Pancreas (tissue), 10 donors: ENCODE data around the gene SCD5. TPM values are rescaled to one million over a fixed set of nuclear protein-coding genes. Genes with fewer than 3 reads are reported as not detected.

Source experiments
- ATAC-seq, 4 donors: fragments of 200-7000 bp; cut with Tn5 transposase; one replicate each; pipeline versions ENCODE4 v1.8.0 to v1.9.1; 2020; ENCODE audit warnings: mild to moderate bottlenecking in 4 of 4, moderate library complexity in 4 of 4
- DNase-seq, 6 donors: peaks; one replicate each; pipeline ENCODE4 v3.0.0-alpha.2; 2020
- FAIRE-seq: peaks from 2 replicates; lab custom pipeline; 2012; peaks lifted over from hg19 to GRCh38; lab: Jason Lieb, UNC
- H3K27ac ChIP-seq, 4 donors: fragments of 200-600 bp; sonication (generic); 1 replicate in 3 of 4; 2 replicates in 1 of 4; pipeline versions ENCODE4 v1.5.0 to v1.8.0; 2020
- H3K27me3 ChIP-seq, 4 donors: fragments of 200-600 bp; one replicate each; pipeline ENCODE4 v1.8.0; 2021
- H3K36me3 ChIP-seq, 3 donors: fragments of 200-600 bp; sonication (generic) in 1 of 3; one replicate each; pipeline versions ENCODE4 v1.5.0 to v1.8.0; 2020 to 2021
- H3K4me1 ChIP-seq, 3 donors: fragments of 200-600 bp; one replicate each; pipeline ENCODE4 v1.8.0; 2021
- H3K4me3 ChIP-seq, 4 donors: fragments of 200-600 bp; sonication (generic) in 2 of 4; one replicate each; pipeline versions ENCODE4 v1.5.0 to v1.8.0; 2020 to 2021
- H3K9me3 ChIP-seq, 4 donors: fragments of 200-600 bp; one replicate each; pipeline ENCODE4 v1.8.0; 2021
- WGBS, 2 donors: extraction: QIAGEN DNeasy Blood & Tissue Kit; methylation state at CpG; one replicate each; pipeline ENCODE4 v1.1.7; 2013; 5-methylcytosine and 5-hydroxymethylcytosine counted together
- intact Hi-C, 3 donors: fragments of 100-400 bp; cut with DNase I; formaldehyde crosslinking; loops; one replicate each; pipeline versions ENCODE4 v1.11.1 to v1.14.2; 2022
- polyA plus RNA-seq, 2 donors: library from polyadenylated mRNA; stranded (reverse); fragments of 200-250 nt; gene quantifications; one replicate each; pipeline ENCODE4 v1.2.3, GENCODE V29; 2013
- total RNA-seq, 6 donors: library from RNA; stranded (reverse); fragmentation: NEBNext Ultra II Directional in 4 of 6; extraction: Animal tissue kit (Norgen Biotek cat#: 25700) in 4 of 6; gene quantifications; one replicate each; pipeline versions ENCODE4 v1.2.1 to v1.2.4, GENCODE V29; 2021 to 2023
- TF ChIP-seq, protein P1 (sequence below), 4 donors: fragments of 200-600 bp; sonication (generic) in 3 of 4; IDR thresholded peaks; one replicate each; pipeline versions ENCODE4 v1.5.0 to v1.8.0; 2021; ENCODE audit warnings: antibody characterized with exemption in 4 of 4
- donor health status: healthy with polysubstance abuse.
- donor health status: DM: no; HTN: no; CAD: no; lungs with moderate emphysema.
- donor health status: DM: no; HTN: no; CAD: no.
- donor health status: control.
- donor health status: control.
- donor health status: Bipolar disorder and iron deficiency.
- donor health status: DM: yes; HTN: yes; CAD: no.
- donor health status: DM: no; HTN: no; CAD: no.
- donor health status: DM: no; HTN: no; CAD: no.
- donor health status: DM: yes; HTN: yes; CAD: no.

Gene SCD5
- total and polyA plus RNA-seq, 8 donors: 19.1 to 58.3 (median 31.3) TPM

DNA sequence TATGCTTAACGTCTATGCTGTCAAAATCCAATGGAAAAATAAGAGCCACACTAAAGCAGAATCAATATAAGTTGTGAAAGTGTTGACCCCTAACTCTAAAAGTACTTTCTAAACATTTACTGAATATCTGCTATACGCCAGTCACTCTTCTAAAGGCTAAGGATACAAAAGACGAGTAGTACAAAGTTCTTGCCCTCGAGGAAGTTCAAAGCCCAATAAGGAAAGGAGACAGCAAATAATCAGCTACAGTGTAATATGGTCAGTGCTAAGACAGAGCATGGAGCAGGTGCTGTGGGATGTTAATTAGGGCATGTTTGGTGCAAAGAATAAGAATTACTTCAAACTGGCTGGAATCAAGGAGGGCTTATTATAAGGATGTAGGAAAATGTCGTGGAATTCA lies 205.2 kb downstream of the SCD5 start:
- H3K27me3 ChIP-seq: no peaks in the 10 kb centered on the region
- H3K9me3 ChIP-seq: no peaks in the 10 kb centered on the region
- no peak overlapping the region for H3K27ac ChIP-seq
- H3K4me1 ChIP-seq: no peaks in the 10 kb centered on the region
- H3K36me3 ChIP-seq: no peaks in the 10 kb centered on the region
- no peak overlapping the region for H3K4me3 ChIP-seq
- ATAC-seq (no peak), DNase-seq (no peak), FAIRE-seq (no peak)
- TF ChIP-seq, protein P1, sequence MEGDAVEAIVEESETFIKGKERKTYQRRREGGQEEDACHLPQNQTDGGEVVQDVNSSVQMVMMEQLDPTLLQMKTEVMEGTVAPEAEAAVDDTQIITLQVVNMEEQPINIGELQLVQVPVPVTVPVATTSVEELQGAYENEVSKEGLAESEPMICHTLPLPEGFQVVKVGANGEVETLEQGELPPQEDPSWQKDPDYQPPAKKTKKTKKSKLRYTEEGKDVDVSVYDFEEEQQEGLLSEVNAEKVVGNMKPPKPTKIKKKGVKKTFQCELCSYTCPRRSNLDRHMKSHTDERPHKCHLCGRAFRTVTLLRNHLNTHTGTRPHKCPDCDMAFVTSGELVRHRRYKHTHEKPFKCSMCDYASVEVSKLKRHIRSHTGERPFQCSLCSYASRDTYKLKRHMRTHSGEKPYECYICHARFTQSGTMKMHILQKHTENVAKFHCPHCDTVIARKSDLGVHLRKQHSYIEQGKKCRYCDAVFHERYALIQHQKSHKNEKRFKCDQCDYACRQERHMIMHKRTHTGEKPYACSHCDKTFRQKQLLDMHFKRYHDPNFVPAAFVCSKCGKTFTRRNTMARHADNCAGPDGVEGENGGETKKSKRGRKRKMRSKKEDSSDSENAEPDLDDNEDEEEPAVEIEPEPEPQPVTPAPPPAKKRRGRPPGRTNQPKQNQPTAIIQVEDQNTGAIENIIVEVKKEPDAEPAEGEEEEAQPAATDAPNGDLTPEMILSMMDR (IDR thresholded peaks at IDR 0.05): no peak
- WGBS, 2 donors: 58 to 64% methylated on average over 5 of the region's 5 CpGs
- intact Hi-C loops: no loop called here

DNA sequence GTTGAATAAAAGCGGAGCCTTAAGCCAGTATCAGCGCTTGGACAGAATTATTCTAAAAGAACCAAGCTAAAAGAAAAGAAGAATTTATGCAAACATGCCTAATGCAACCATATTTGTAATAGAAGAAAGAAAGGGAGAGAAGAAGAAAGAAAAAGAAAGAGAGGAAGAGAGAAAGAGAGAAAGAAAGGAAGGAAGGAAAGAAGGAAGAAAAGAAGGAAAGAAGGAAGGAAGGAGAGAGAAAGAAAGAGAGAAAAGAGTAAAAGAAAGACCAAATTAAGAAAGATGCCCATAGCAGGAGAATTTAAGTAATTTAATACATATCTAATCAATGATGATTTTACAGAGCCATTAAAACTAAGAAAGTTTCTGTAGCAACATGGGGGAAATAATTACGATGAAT lies 206.0 kb downstream of the SCD5 start:
- no peaks in the 10 kb centered on the region for H3K9me3 ChIP-seq
- no peak overlapping the region for H3K4me3 ChIP-seq
- no peaks in the 10 kb centered on the region for H3K27me3 ChIP-seq
- intact Hi-C loops: no loop called here
- TF ChIP-seq, protein P1 (IDR thresholded peaks at IDR 0.05): no peak
- H3K36me3 ChIP-seq: no peaks in the 10 kb centered on the region
- no peak for ATAC-seq
- DNase-seq: no peak
- no peaks in the 10 kb centered on the region for H3K4me1 ChIP-seq
- WGBS, 2 donors: 91 to 95% methylated on average over 3 of the region's 3 CpGs
- no peak overlapping the region for H3K27ac ChIP-seq
- no peak for FAIRE-seq

GRCh38 chr4:82591592-82591991 lies 207.0 kb downstream of the SCD5 start:
- Histone ChIP-seq H3K9me3 (no peaks in the 10 kb centered on the region), H3K4me3 (no peak overlapping the region), H3K27me3 (no peaks in the 10 kb centered on the region), H3K4me1 (no peaks in the 10 kb centered on the region), H3K27ac (no peak overlapping the region), H3K36me3 (no peaks in the 10 kb centered on the region)
- DNase-seq (no peak), ATAC-seq (no peak), FAIRE-seq (no peak)
- intact Hi-C loops: no loop called here
- TF ChIP-seq, protein P1 (IDR thresholded peaks at IDR 0.05): no peak
- 48 to 50% methylated on average over 5 of the region's 5 CpGs for WGBS, 2 donors

GRCh38 chr4:82589756-82590155 lies 208.8 kb downstream of the SCD5 start:
- Histone ChIP-seq H3K27me3 (no peaks in the 10 kb centered on the region), H3K27ac (no peak overlapping the region), H3K9me3 (no peaks in the 10 kb centered on the region), H3K36me3 (no peaks in the 10 kb centered on the region), H3K4me1 (no peaks in the 10 kb centered on the region), H3K4me3 (no peak overlapping the region)
- intact Hi-C loops: no loop called here
- DNase-seq (no peak), ATAC-seq (no peak), FAIRE-seq (no peak)
- WGBS, 2 donors: 65 to 73% methylated on average over 1 of the region's 1 CpG
- TF ChIP-seq, protein P1 (IDR thresholded peaks at IDR 0.05): no peak

DNA sequence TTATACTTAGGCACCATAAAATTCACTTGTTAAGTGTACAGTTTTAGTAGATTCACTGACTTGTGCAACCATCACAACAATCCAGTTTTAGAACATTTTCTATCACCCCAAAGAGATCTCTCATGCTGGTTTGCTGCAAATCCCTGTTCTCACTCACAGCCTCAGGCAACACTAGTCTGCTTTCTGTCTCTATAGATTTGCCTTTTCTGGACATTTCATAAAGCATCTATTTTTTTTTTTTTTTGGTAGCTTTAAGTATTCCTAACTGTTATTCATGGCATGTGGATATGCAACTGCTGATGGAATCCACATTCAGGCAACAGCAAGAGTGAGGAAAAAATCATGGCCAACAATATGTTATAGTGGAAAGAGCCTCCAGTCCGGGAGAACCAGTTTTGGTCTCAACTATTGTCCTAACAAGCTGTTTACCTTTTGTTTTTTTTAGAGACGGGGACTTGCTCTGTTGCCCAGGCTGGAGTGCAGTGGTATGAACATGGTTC lies 209.8 kb downstream of the SCD5 start:
- Histone ChIP-seq H3K4me1 (peaks cover 0 to 3% (median 0%) of the 10 kb centered on the region in 3 donors), H3K27ac (no peak overlapping the region), H3K27me3 (no peaks in the 10 kb centered on the region), H3K9me3 (no peaks in the 10 kb centered on the region), H3K4me3 (no peak overlapping the region), H3K36me3 (no peaks in the 10 kb centered on the region)
- DNase-seq (no peak), ATAC-seq (no peak), FAIRE-seq (no peak)
- intact Hi-C loops: no loop called here
- 77 to 83% methylated on average over 2 of the region's 2 CpGs for whole genome bisulfite sequencing, 2 donors
- TF ChIP-seq, protein P1 (IDR thresholded peaks at IDR 0.05): no peak
